Liver (tissue), 3 donors: ENCODE results near the gene MPP3.

Experiments used
- CTCF ChIP-seq: fragments of 150-350 bp; IDR thresholded peaks from 2 replicates; pipeline ENCODE4 v1.5.1; 2017; ENCODE audit warnings: improper control_type of control experiment, low read depth, low read length; ENCODE audit not compliant: missing input control
- JUND ChIP-seq, 2 donors: IDR thresholded peaks; 2 replicates each; pipeline ENCODE4 v1.6.1; 2016; ENCODE audit warnings: antibody characterized with exemption in 2 of 2
- RAD21 ChIP-seq, 2 donors: IDR thresholded peaks; 2 replicates each; pipeline ENCODE4 v1.6.1; 2016; ENCODE audit warnings: antibody characterized with exemption in 2 of 2, mild to moderate bottlenecking in 2 of 2
- SP1 ChIP-seq: IDR thresholded peaks from 2 replicates; pipeline ENCODE4 v1.6.1; 2018; ENCODE audit warnings: antibody characterized with exemption, mild to moderate bottlenecking
- TAF1 ChIP-seq: conservative IDR thresholded peaks from 2 replicates; pipeline ENCODE4 v1.6.1; 2016; ENCODE audit warnings: antibody characterized with exemption, mild to moderate bottlenecking
- YY1 ChIP-seq: IDR thresholded peaks from 2 replicates; pipeline ENCODE4 v1.6.1; 2016; ENCODE audit warnings: antibody characterized with exemption, mild to moderate bottlenecking
- donor health status: healthy.
- donor health status: healthy.

- TF ChIP-seq RAD21 (IDR thresholded peaks at IDR 0.05) (no peak), CTCF (no peak), YY1 (no peak), JUND (IDR thresholded peaks at IDR 0.05) (no peak), TAF1 (no peak), SP1 (no peak)
These were observed 79.3 kb downstream of the MPP3 start for GRCh38 chr17:43753493-43754129.
